ENCODE data around the gene KAZN. TPM values are rescaled to one million over a fixed set of nuclear protein-coding genes. Genes with fewer than 3 reads are reported as not detected.

Gene KAZN
- total and polyA plus RNA-seq, 2 of the 8 experiments (the other 6 are each of a cell fraction or from before 2014, with no cell fraction given): 3.7 to 11.8 TPM

DNA sequence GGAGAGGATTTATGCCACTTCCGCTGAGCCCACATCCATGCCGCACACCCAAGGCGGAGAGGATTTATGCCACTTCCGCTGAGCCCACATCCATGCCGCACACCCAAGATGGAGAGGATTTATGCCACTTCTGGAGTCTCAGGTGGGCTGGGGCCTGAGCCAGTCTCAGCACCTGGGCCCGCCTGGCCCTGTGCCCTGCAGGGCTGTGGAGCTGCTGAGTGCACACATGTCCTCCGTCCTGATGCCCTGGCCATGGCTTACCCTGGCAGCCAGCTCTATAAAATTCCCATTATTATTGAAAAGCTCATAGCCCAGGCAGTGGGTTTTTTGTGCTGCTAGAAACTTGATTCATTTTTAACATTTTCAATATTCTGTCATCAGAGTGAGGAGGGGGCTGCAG is 465.3 kb downstream of the KAZN start:
- CTCF ChIA-PET (ENCODE audit: partially characterized antibody): interaction anchor here (0.7 to 5.8 kb wide), 7 partner anchors 11 to 621 kb away, joined by 3 to 43 read pairs (median 5); no protein-coding TSS in a partner anchor
- H2BK5ac ChIP-seq (ENCODE audit: low read depth, low read length): no peak overlapping the region
- H4K91ac ChIP-seq (replicated peaks; ENCODE audit: insufficient read length, low read length): no peak overlapping the region
- no peak overlapping the region for H3K27ac ChIP-seq (ENCODE audit: low read depth, low read length)
- no peak overlapping the region for H3K4me2 ChIP-seq (ENCODE audit: insufficient read depth in 1 of 2, low read depth in 2 of 2, low read length in 2 of 2)
- H3K79me1 ChIP-seq (ENCODE audit: low read depth, low read length): no peaks in the 10 kb centered on the region
- no peaks in the 10 kb centered on the region; a peak in 1 of 8 replicates for H3K36me3 ChIP-seq (ENCODE audit: control insufficient read depth in 2 of 4, insufficient read depth in 4 of 4, low read length in 3 of 4)
- H3K56ac ChIP-seq (replicated peaks; ENCODE audit: insufficient read length, low read depth, low read length): no peak overlapping the region
- H3K23me2 ChIP-seq (ENCODE audit: low read depth, low read length): no peaks in the 10 kb centered on the region
- H2BK120ac ChIP-seq (replicated peaks; ENCODE audit: low read depth, low read length): no peak overlapping the region
- H3K9ac ChIP-seq (replicated peaks in 1 of 4; ENCODE audit: extremely low read depth in 1 of 4, low read depth in 3 of 4, low read length in 3 of 4): no peak overlapping the region
- H3K9me3 ChIP-seq (ENCODE audit: insufficient read depth in 2 of 2, low read depth in 1 of 2, low read length in 1 of 2): peaks cover 2 to 4% of the 10 kb centered on the region in 2 experiments; a peak in 1 of 4 replicates
- FAIRE-seq (no peak), DNase-seq (ENCODE audit: low read depth in 1 of 2, low spot score in 2 of 2) (no peak)
- H3K79me2 ChIP-seq (ENCODE audit: control insufficient read depth in 1 of 2, insufficient read depth in 2 of 2, low read length in 2 of 2): no peaks in the 10 kb centered on the region
- no peak overlapping the region for H3K14ac ChIP-seq (ENCODE audit: insufficient read length)
- H4K20me1 ChIP-seq (replicated peaks in 1 of 2; ENCODE audit: control insufficient read depth in 1 of 2, insufficient read depth in 2 of 2, low read length in 2 of 2): peaks cover 0 to 1% of the 10 kb centered on the region in 2 experiments
- H2AFZ ChIP-seq (ENCODE audit: low read length): no peak overlapping the region
- H3K27me3 ChIP-seq (replicated peaks in 1 of 4; ENCODE audit: control insufficient read depth in 3 of 4, extremely low read depth in 1 of 4, insufficient read depth in 3 of 4, low read length in 3 of 4): no peaks in the 10 kb centered on the region
- no peak overlapping the region for H3K4me3 ChIP-seq (ENCODE audit: extremely low read depth in 1 of 4, insufficient read depth in 2 of 4, low read depth in 3 of 4, low read length in 4 of 4)
- H2BK20ac ChIP-seq (ENCODE audit: low read length): no peak overlapping the region
- H3K18ac ChIP-seq (ENCODE audit: extremely low read depth, low read length): no peak overlapping the region
- H2BK12ac ChIP-seq (ENCODE audit: low read depth, low read length): no peak overlapping the region
- WGBS, 2 experiments (ENCODE audit: extremely low coverage in 1 of 2, insufficient coverage in 1 of 2, insufficient read length in 1 of 2, insufficient replicate concordance in 2 of 2, low coverage in 1 of 2, low lambda C conversion rate in 2 of 2, missing lambda C conversion rate in 1 of 2): 85% methylated on average over 7 of the region's 7 CpGs; no CpG with 5 or more reads in 1 of the 2 experiments
- H4K8ac ChIP-seq (ENCODE audit: extremely low read depth, insufficient read depth, low read length): no peak overlapping the region
- H4K5ac ChIP-seq (ENCODE audit: insufficient read length, low read depth, low read length): no peak overlapping the region
- POLR2A ChIA-PET (ENCODE audit: partially characterized antibody): no interaction called here
- H3K4me1 ChIP-seq (replicated peaks in 1 of 4; ENCODE audit: control insufficient read depth in 3 of 4, insufficient read depth in 4 of 4, low read length in 3 of 4): no peaks in the 10 kb centered on the region; a peak in 1 of 7 replicates
- H3K4ac ChIP-seq (replicated peaks; ENCODE audit: insufficient read length, low read depth, low read length): no peak overlapping the region
- no peak overlapping the region for H3K23ac ChIP-seq (ENCODE audit: insufficient read length)
- no peak overlapping the region for H2BK15ac ChIP-seq (ENCODE audit: low read length)
- H2AK5ac ChIP-seq (ENCODE audit: low read depth, low read length): no peak overlapping the region
- TF ChIP-seq KDM1A (IDR thresholded peaks at IDR 0.05; ENCODE audit: borderline replicate concordance, low read length) (no peak), CTBP2 (IDR thresholded peaks at IDR 0.05; ENCODE audit: borderline replicate concordance, insufficient read depth, insufficient read length, low read length) (no peak), POLR2A (IDR thresholded peaks at IDR 0.05; ENCODE audit: control extremely low read depth in 1 of 2, low read depth in 2 of 2, low read length in 2 of 2) (no peak), BRCA1 (IDR thresholded peaks at IDR 0.05; ENCODE audit: low read depth, low read length) (no peak), GTF2F1 (IDR thresholded peaks at IDR 0.05; ENCODE audit: borderline replicate concordance, low read depth, low read length) (no peak), TAF7 (optimal IDR thresholded peaks at IDR 0.05; ENCODE audit: borderline replicate concordance, low read depth, low read length) (no peak), POLR2AphosphoS5 (IDR thresholded peaks at IDR 0.05; ENCODE audit: low read depth, low read length) (no peak), BACH1 (IDR thresholded peaks at IDR 0.05; ENCODE audit: low read length) (no peak), NANOG (IDR thresholded peaks at IDR 0.05; ENCODE audit: insufficient read depth, low read depth, low read length, poor library complexity, severe bottlenecking) (no peak), CHD2 (IDR thresholded peaks at IDR 0.05; ENCODE audit: low read length) (no peak), TAF1 (IDR thresholded peaks at IDR 0.05; ENCODE audit: low read depth, low read length) (no peak), CHD1 (IDR thresholded peaks at IDR 0.05; ENCODE audit: low read depth, low read length) (no peak), PHF8 (conservative IDR thresholded peaks at IDR 0.05; ENCODE audit: low read depth, low read length) (no peak), SAP30 (IDR thresholded peaks at IDR 0.05; ENCODE audit: insufficient read depth, insufficient replicate concordance, low read length) (no peak), JUND (IDR thresholded peaks at IDR 0.05; ENCODE audit: low read length) (no peak), TBP (IDR thresholded peaks at IDR 0.05; ENCODE audit: low read depth, low read length) (no peak)
